GM06990 (cell line): Measurements from ENCODE around the gene PNPLA7.

Experiments
- DNase-seq: peaks from one replicate; pipeline ENCODE4 v3.0.0-alpha.2; 2011; ENCODE audit not compliant: insufficient read length; ENCODE audit errors: extremely low read depth
- H3K27me3 ChIP-seq: replicated peaks from 2 replicates; pipeline ENCODE4 v1.6.0; 2011; ENCODE audit warnings: low read length; ENCODE audit not compliant: control insufficient read depth, insufficient read depth
- H3K36me3 ChIP-seq: 2 replicates; pipeline ENCODE4 v1.5.1; 2011; ENCODE audit warnings: low read length; ENCODE audit not compliant: control insufficient read depth, insufficient read depth
- H3K4me3 ChIP-seq: replicated peaks from 2 replicates; pipeline ENCODE4 v1.5.1; 2011; ENCODE audit warnings: low read depth, mild to moderate bottlenecking, control low read depth, low read length
- TF ChIP-seq, protein P1 (sequence below): IDR thresholded peaks from 2 replicates; pipeline ENCODE4 v1.5.1; 2011; ENCODE audit warnings: low read length, control low read depth, mild to moderate bottlenecking, inconsistent platforms; ENCODE audit not compliant: insufficient read depth, poor library complexity, severe bottlenecking

PNPLA7 gene

DNA sequence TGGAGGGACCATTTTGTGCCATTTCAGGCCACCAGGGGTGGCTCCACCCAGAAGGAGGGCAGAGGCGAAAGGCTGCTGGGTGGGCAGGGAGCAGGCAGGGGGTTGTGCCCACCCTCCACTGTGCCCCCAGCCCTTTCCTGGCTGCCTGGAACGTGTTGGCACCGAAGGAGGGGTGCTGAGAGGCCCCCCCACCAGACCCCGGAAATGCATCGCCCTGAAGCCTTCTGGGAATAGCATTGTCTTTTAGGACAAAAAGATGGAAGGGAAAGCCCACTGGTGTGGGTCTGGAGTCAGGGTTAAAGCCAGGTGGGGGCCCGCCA lies 121.9 kb downstream of the PNPLA7 start:
- TF ChIP-seq, protein P1, sequence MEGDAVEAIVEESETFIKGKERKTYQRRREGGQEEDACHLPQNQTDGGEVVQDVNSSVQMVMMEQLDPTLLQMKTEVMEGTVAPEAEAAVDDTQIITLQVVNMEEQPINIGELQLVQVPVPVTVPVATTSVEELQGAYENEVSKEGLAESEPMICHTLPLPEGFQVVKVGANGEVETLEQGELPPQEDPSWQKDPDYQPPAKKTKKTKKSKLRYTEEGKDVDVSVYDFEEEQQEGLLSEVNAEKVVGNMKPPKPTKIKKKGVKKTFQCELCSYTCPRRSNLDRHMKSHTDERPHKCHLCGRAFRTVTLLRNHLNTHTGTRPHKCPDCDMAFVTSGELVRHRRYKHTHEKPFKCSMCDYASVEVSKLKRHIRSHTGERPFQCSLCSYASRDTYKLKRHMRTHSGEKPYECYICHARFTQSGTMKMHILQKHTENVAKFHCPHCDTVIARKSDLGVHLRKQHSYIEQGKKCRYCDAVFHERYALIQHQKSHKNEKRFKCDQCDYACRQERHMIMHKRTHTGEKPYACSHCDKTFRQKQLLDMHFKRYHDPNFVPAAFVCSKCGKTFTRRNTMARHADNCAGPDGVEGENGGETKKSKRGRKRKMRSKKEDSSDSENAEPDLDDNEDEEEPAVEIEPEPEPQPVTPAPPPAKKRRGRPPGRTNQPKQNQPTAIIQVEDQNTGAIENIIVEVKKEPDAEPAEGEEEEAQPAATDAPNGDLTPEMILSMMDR = peak; percentile 7
- Histone ChIP-seq H3K36me3 (no peaks in the 10 kb centered on the region), H3K27me3 (no peaks in the 10 kb centered on the region; the same call in 1 of the 2 replicates), H3K4me3 (no peak overlapping the region)
- DNase-seq = no peak

DNA sequence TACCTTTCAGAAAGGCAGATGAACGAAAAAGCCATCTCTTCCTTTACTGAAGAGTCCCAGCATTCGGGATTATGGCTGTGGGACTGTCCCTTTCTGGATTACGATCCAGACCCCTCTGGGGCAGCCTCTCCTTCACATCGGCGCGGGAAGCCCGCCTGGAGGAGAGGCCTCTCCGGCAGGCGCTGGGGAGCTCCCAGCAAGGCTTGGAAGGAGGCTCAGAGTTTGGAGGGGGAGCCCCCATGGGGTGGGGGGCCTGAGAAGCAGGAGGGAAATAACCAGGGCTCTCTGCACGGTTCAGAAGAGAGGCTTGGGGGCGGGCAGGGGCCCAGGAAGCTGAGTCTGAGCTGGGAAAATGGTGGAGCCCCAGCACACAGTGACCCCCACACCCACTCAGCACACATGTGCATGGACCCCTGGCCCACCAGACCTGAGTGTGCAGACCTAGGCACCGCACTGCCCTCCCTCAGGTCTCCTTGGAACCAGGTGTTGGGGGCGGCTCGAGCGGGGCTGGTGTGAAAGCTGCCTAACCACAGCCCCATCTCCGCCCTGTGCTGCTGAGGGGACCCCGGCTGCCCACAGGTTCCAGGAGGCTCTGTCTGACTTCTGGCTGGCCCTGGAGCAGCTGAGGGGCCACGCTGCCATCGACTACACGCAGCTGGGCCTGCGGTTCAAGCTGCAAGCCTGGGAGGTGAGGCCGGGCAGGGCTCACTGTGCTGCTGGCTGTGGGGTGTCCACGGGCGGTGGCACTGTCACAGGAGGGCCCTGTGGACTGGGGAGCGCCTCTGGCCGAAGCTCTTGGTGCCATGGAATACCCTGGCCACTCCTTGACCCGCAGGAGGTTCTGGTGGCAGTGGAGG lies 122.5 kb downstream of the PNPLA7 start:
- no peak overlapping the region for H3K4me3 ChIP-seq
- TF ChIP-seq, protein P1 = no peak
- peak; percentile 12 for DNase-seq
- H3K36me3 ChIP-seq = no peaks in the 10 kb centered on the region
- H3K27me3 ChIP-seq = no peaks in the 10 kb centered on the region; the same call in 1 of the 2 replicates

DNA sequence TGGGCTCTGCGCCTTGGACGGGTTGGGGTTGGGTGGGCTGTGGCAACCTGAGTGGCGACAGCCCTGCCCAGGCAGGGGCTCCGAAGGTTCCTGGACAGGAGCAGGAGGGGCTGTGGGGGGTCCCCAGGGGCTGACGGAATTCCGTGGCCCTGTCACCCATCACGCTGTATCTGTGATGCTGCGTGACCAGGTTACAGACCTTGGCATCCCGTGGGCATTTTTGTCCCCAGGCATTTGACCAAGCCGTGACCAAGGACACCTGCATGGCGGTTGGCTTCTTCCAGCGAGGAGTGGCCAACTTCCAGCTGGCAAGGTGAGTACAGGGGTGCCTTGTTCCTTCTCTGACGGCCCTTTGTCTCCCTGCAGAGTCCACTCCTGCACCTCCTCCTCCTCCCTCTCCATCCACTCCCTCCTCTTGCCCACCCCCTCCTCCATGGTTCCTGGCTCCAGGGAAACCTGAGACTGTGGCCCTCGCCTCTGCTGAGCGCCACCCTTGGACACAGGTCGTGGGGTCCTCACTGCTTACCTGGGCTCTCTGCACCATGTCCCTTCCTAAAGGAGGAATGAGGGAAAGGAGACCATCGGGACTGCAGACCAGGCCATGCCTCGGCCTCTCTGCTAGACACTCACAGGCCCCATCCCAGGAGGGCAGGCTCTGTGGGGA lies 124.1 kb downstream of the PNPLA7 start:
- H3K4me3 ChIP-seq = no peak overlapping the region
- no peaks in the 10 kb centered on the region for H3K36me3 ChIP-seq
- H3K27me3 ChIP-seq = no peaks in the 10 kb centered on the region; the same call in 1 of the 2 replicates
- TF ChIP-seq, protein P1 = no peak
- peak; percentile 8 for DNase-seq

DNA sequence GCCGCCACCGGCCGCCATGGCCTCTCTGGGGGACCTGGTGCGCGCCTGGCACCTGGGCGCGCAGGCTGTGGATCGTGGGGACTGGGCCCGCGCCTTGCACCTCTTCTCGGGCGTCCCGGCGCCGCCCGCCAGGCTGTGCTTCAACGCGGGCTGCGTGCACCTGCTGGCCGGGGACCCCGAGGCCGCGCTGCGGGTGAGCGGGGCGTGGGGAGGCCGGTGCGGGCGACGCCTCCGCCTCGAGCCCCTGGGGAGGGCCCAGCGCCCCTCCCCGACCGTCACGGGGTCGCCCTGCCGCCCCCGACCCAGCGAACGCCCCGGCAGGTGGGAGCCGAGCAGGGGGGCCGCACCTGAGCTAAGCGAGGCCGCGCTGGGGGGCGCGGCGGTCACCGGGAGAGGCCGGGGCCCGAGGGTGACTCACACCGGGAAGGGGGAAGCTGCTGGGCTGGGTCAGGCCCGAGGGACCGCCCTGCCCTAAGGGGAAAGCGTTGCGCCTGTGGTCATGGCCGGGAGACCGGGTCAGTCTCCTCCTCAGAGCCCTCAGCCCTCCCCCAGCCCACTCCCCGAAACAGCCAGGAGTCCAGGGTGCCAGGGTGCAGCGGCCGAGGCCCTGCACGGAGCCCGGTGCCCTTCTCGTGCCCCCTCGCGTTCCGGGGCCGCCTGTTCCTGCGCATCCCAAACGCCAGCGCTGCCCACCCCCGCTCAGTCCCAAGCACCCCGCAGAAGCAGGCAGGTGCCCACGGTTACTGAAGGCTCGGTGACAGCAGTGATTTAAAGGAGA lies 126.5 kb downstream of the PNPLA7 start:
- DNase-seq = peak; percentile 50
- no peaks in the 10 kb centered on the region for H3K27me3 ChIP-seq
- TF ChIP-seq, protein P1 = no peak
- no peaks in the 10 kb centered on the region for H3K36me3 ChIP-seq
- H3K4me3 ChIP-seq = peak overlapping the region; percentile 54

DNA sequence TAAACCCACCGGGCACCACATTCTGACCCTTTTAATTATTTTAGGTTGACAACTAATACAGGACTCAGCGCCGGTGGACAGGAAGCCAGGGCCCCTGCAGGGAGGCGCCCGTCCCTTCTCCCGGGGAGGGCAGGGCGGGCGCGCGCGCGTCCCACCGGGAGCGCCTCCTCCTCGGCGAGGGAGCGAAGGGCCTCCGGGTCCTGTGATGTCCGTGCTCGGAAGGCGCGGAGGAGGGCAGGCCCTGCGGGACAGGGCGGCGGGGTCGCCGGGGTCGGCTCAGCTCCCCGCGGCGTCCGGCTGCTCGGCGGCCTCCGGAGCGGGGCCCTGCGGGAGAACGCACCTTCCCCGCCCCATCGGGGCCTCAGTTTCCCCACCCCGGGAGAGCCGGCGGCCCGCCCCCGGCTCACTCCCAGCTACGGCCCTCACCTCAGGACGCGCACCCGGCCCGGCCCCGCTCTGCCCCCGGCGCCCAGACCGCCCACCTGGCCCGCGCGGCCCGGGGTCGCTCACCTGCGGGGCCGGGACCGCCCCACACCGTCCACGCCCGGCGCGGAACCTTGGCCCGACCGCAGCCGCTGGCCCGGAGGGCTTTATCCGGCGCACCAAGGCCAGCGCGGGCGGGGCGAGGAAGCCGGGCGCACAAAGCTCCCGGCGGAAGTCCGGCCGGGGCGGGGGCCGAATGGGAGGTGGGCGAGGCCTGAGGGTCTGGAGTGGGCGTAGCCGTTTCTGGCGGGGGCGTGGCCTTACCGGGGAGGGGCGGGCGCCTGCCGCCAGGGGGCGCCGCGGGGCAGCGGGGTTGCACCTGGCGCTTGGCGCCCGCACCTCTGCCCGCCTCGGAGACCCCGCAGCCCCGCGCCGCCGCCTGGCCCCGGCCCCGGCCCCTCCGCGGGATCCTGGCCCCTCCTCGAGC lies 127.3 kb downstream of the PNPLA7 start, which contains the start of the genes EXD3 and NOXA1:
Gene EXD3 (minus strand): TSS at position 559 of the 910 bp plus-strand sequence. CDS start 27,805 bp downstream, outside the sequence.
Gene NOXA1 (plus strand): TSS at position 790 of the 910 bp plus-strand sequence. CDS start 137 bp downstream, outside the sequence.
- TF ChIP-seq, protein P1 = peak; percentile 55
- peak; percentile 92 for DNase-seq
- H3K4me3 ChIP-seq = peak within 1 kb of the TSS; percentile 63
- H3K36me3 ChIP-seq = no peaks in the 10 kb centered on the region
- H3K27me3 ChIP-seq = no peaks in the 10 kb centered on the region
